ENCODE data around the gene ACTG1. TPM values are rescaled to one million over a fixed set of nuclear protein-coding genes. Genes with fewer than 3 reads are reported as not detected.

Gene ACTG1
- total and polyA plus RNA-seq, 2 of the 13 experiments (the other 11 are each of a cell fraction or from before 2014, with no cell fraction given): 973 to 1,138 TPM

DNA sequence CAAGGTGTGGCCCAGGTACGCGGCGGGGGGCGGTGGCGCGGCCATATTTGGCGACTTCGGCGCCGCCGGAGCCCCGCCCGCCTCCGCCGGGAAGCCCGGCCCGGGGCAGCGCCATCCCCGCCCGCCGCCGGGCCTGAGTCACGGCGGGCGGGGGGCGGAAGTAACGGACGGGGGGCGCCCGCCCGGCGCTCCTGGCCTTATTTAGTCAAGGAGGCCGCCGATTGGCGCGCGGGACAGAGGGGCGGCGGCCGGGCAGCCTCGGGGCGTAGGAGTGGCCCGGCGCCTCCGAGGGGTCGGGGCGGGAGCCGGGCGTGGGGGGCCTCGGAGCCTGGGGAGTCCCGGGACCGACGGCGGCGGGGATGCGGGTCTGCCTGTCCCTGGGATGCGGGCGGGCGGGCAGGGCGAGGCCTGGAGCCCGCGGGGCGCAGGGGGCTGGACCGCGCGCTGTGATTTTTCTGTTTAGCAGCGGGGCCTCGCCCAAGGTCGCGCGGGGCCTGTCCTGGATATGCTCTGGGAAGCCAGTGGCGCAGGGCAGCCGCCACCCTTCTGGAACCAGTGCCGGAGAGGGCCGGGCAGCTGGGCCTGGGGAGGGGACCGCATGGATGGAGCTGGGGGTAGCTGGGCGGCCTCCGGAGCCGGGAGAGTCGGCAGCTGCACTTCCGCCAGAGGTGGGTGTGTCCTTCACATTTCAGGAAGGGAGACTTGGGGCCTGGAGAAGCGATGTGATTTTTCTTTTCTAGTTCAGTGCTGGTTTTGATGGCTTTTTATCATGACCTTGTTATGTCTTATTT, 2.3 kb upstream of the ACTG1 start (continued):
- TF ChIP-seq, protein P1, sequence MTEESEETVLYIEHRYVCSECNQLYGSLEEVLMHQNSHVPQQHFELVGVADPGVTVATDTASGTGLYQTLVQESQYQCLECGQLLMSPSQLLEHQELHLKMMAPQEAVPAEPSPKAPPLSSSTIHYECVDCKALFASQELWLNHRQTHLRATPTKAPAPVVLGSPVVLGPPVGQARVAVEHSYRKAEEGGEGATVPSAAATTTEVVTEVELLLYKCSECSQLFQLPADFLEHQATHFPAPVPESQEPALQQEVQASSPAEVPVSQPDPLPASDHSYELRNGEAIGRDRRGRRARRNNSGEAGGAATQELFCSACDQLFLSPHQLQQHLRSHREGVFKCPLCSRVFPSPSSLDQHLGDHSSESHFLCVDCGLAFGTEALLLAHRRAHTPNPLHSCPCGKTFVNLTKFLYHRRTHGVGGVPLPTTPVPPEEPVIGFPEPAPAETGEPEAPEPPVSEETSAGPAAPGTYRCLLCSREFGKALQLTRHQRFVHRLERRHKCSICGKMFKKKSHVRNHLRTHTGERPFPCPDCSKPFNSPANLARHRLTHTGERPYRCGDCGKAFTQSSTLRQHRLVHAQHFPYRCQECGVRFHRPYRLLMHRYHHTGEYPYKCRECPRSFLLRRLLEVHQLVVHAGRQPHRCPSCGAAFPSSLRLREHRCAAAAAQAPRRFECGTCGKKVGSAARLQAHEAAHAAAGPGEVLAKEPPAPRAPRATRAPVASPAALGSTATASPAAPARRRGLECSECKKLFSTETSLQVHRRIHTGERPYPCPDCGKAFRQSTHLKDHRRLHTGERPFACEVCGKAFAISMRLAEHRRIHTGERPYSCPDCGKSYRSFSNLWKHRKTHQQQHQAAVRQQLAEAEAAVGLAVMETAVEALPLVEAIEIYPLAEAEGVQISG (CRISPR knock-in tag; IDR thresholded peaks at IDR 0.05): peak; percentile 56
- TF ChIP-seq, protein P2, sequence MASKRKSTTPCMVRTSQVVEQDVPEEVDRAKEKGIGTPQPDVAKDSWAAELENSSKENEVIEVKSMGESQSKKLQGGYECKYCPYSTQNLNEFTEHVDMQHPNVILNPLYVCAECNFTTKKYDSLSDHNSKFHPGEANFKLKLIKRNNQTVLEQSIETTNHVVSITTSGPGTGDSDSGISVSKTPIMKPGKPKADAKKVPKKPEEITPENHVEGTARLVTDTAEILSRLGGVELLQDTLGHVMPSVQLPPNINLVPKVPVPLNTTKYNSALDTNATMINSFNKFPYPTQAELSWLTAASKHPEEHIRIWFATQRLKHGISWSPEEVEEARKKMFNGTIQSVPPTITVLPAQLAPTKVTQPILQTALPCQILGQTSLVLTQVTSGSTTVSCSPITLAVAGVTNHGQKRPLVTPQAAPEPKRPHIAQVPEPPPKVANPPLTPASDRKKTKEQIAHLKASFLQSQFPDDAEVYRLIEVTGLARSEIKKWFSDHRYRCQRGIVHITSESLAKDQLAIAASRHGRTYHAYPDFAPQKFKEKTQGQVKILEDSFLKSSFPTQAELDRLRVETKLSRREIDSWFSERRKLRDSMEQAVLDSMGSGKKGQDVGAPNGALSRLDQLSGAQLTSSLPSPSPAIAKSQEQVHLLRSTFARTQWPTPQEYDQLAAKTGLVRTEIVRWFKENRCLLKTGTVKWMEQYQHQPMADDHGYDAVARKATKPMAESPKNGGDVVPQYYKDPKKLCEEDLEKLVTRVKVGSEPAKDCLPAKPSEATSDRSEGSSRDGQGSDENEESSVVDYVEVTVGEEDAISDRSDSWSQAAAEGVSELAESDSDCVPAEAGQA (IDR thresholded peaks at IDR 0.05; ENCODE audit: low read depth): peak; percentile 69; the same call in 1 of the 2 replicates
- TF ChIP-seq, protein P2 (CRISPR knock-in tag; IDR thresholded peaks at IDR 0.05; ENCODE audit: borderline replicate concordance): no peak; the same call in 1 of the 2 replicates
- TF ChIP-seq KLF13 (CRISPR knock-in tag; IDR thresholded peaks at IDR 0.05): no peak
- no peak for TF ChIP-seq ZNF451 (CRISPR knock-in tag; IDR thresholded peaks at IDR 0.05)
- no peak for TF ChIP-seq SP4 (CRISPR knock-in tag; IDR thresholded peaks at IDR 0.05)
- TF ChIP-seq, protein P3, sequence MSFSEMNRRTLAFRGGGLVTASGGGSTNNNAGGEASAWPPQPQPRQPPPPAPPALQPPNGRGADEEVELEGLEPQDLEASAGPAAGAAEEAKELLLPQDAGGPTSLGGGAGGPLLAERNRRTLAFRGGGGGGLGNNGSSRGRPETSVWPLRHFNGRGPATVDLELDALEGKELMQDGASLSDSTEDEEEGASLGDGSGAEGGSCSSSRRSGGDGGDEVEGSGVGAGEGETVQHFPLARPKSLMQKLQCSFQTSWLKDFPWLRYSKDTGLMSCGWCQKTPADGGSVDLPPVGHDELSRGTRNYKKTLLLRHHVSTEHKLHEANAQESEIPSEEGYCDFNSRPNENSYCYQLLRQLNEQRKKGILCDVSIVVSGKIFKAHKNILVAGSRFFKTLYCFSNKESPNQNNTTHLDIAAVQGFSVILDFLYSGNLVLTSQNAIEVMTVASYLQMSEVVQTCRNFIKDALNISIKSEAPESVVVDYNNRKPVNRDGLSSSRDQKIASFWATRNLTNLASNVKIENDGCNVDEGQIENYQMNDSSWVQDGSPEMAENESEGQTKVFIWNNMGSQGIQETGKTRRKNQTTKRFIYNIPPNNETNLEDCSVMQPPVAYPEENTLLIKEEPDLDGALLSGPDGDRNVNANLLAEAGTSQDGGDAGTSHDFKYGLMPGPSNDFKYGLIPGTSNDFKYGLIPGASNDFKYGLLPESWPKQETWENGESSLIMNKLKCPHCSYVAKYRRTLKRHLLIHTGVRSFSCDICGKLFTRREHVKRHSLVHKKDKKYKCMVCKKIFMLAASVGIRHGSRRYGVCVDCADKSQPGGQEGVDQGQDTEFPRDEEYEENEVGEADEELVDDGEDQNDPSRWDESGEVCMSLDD (CRISPR knock-in tag; IDR thresholded peaks at IDR 0.05; ENCODE audit: borderline replicate concordance): peak; percentile 67; the same call in 1 of the 2 replicates
- no peak for TF ChIP-seq RFX1 (IDR thresholded peaks at IDR 0.05)
- TF ChIP-seq, protein P4, sequence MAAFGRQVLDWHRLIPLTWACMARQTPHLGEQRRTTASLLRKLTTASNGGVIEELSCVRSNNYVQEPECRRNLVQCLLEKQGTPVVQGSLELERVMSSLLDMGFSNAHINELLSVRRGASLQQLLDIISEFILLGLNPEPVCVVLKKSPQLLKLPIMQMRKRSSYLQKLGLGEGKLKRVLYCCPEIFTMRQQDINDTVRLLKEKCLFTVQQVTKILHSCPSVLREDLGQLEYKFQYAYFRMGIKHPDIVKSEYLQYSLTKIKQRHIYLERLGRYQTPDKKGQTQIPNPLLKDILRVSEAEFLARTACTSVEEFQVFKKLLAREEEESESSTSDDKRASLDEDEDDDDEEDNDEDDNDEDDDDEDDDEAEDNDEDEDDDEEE (CRISPR knock-in tag; IDR thresholded peaks at IDR 0.05): 0 out of 2 replicates have a peak, but pooled peaks have one; percentile 47
- TF ChIP-seq, protein P5, sequence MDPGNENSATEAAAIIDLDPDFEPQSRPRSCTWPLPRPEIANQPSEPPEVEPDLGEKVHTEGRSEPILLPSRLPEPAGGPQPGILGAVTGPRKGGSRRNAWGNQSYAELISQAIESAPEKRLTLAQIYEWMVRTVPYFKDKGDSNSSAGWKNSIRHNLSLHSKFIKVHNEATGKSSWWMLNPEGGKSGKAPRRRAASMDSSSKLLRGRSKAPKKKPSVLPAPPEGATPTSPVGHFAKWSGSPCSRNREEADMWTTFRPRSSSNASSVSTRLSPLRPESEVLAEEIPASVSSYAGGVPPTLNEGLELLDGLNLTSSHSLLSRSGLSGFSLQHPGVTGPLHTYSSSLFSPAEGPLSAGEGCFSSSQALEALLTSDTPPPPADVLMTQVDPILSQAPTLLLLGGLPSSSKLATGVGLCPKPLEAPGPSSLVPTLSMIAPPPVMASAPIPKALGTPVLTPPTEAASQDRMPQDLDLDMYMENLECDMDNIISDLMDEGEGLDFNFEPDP (CRISPR knock-in tag; conservative IDR thresholded peaks at IDR 0.05): no peak
- peak; percentile 45 for TF ChIP-seq HNRNPLL (IDR thresholded peaks at IDR 0.05; ENCODE audit: low read depth, low read length, poor library complexity, severe bottlenecking)
- TF ChIP-seq NR2F6 (IDR thresholded peaks at IDR 0.05): no peak
- TF ChIP-seq NR2F6 (CRISPR knock-in tag; IDR thresholded peaks at IDR 0.05): peak; percentile 29; the same call in 1 of the 2 replicates
- TF ChIP-seq ZNF430 (CRISPR knock-in tag; IDR thresholded peaks at IDR 0.05): no peak; the same call in none of the 2 replicates
